ENCODE results near the gene LDLRAD3.

LDLRAD3 gene

GRCh38 chr11:36264011-36264972, 320.4 kb downstream of the LDLRAD3 start:
- no peaks in the 10 kb centered on the region for H3K27me3 ChIP-seq (ENCODE audit: control insufficient read depth, insufficient read depth, low read length)
- H3K36me3 ChIP-seq (ENCODE audit: control insufficient read depth, insufficient read depth, low read length), result no peaks in the 10 kb centered on the region
- H2AFZ ChIP-seq, result no peak overlapping the region
- no peaks in the 10 kb centered on the region for H3K79me2 ChIP-seq
- no peaks in the 10 kb centered on the region for H3K4me1 ChIP-seq
- TF ChIP-seq CTCF (IDR thresholded peaks at IDR 0.05), result no peak
- H3K9ac ChIP-seq, result no peak overlapping the region
- no peak overlapping the region for H3K27ac ChIP-seq
- H3K4me3 ChIP-seq (ENCODE audit: low read depth, low read length), result no peak overlapping the region
- H3K4me2 ChIP-seq (ENCODE audit: low read length), result no peak overlapping the region
- H3K9me3 ChIP-seq (ENCODE audit: control insufficient read depth, low read length), result no peaks in the 10 kb centered on the region

GRCh38 chr11:36264973-36265344, 321.1 kb downstream of the LDLRAD3 start:
- Histone ChIP-seq H3K27ac (no peak overlapping the region), H3K79me2 (no peaks in the 10 kb centered on the region), H3K9ac (no peak overlapping the region), H3K4me1 (no peaks in the 10 kb centered on the region), H3K4me2 (ENCODE audit: low read length) (no peak overlapping the region), H3K27me3 (ENCODE audit: control insufficient read depth, insufficient read depth, low read length) (no peaks in the 10 kb centered on the region), H3K36me3 (ENCODE audit: control insufficient read depth, insufficient read depth, low read length) (no peaks in the 10 kb centered on the region), H3K4me3 (ENCODE audit: low read depth, low read length) (no peak overlapping the region), H3K9me3 (ENCODE audit: control insufficient read depth, low read length) (no peaks in the 10 kb centered on the region), H2AFZ (no peak overlapping the region)
- no peak for TF ChIP-seq CTCF (IDR thresholded peaks at IDR 0.05)

- H3K27me3 ChIP-seq (ENCODE audit: control insufficient read depth, insufficient read depth, low read length), result no peaks in the 10 kb centered on the region
- no peaks in the 10 kb centered on the region for H3K36me3 ChIP-seq (ENCODE audit: control insufficient read depth, insufficient read depth, low read length)
- no peak overlapping the region for H3K4me2 ChIP-seq (ENCODE audit: low read length)
- H3K27ac ChIP-seq, result no peak overlapping the region
- no peaks in the 10 kb centered on the region for H3K4me1 ChIP-seq
- no peaks in the 10 kb centered on the region for H3K79me2 ChIP-seq
- H2AFZ ChIP-seq, result no peak overlapping the region
- TF ChIP-seq CTCF (IDR thresholded peaks at IDR 0.05), result peak; percentile 58
- no peaks in the 10 kb centered on the region for H3K9me3 ChIP-seq (ENCODE audit: control insufficient read depth, low read length)
- no peak overlapping the region for H3K9ac ChIP-seq
- H3K4me3 ChIP-seq (ENCODE audit: low read depth, low read length), result no peak overlapping the region
Observed at GRCh38 chr11:36265793-36266628, 322.1 kb downstream of the LDLRAD3 start.

GRCh38 chr11:36266767-36267166, 322.9 kb downstream of the LDLRAD3 start:
- Histone ChIP-seq H3K27me3 (ENCODE audit: control insufficient read depth, insufficient read depth, low read length) (no peaks in the 10 kb centered on the region), H3K4me3 (ENCODE audit: low read depth, low read length) (no peak overlapping the region), H3K9me3 (ENCODE audit: control insufficient read depth, low read length) (no peaks in the 10 kb centered on the region), H3K36me3 (ENCODE audit: control insufficient read depth, insufficient read depth, low read length) (no peaks in the 10 kb centered on the region), H2AFZ (no peak overlapping the region), H3K27ac (no peak overlapping the region), H3K4me1 (no peaks in the 10 kb centered on the region), H3K9ac (no peak overlapping the region), H3K79me2 (no peaks in the 10 kb centered on the region), H3K4me2 (ENCODE audit: low read length) (no peak overlapping the region)
- TF ChIP-seq CTCF (IDR thresholded peaks at IDR 0.05), result no peak
